SH-SY5Y (cell line): ENCODE data around the gene PQBP1.

Experiments used
- GATA2 ChIP-seq: IDR thresholded peaks from 2 replicates; pipeline ENCODE4 v1.6.1; 2011; ENCODE audit warnings: mild to moderate bottlenecking, low read depth, low read length
- GATA3 ChIP-seq: IDR thresholded peaks from 2 replicates; pipeline ENCODE4 v1.6.1; 2011; ENCODE audit warnings: low read depth, mild to moderate bottlenecking, low read length, moderate library complexity

DNA sequence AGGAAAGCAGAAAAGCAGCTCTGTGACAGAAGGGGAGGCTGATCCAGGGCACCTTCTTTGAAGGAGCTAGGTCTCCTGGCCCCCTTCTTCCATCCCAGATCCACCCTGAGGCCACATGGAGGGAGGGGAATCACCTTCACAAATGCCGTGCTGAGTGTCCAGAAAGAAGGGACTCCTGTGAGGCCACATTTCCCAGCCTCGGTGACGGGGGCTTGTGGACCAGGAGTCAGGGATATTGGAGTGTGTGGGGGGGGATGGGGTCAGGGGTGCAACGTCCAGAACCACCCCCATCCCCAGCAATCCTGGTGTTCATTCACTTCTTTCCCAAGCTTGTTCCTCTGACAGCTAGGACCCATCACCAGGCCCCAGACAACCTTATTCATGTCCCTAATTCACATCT is 4.8 kb upstream of the PQBP1 start:
- TF ChIP-seq GATA2 (no peak), GATA3 (no peak)
